ENCODE results near the gene PTBP2. TPM values are rescaled to one million over a fixed set of nuclear protein-coding genes. Genes with fewer than 3 reads are reported as not detected.

PTBP2 gene, protein sequence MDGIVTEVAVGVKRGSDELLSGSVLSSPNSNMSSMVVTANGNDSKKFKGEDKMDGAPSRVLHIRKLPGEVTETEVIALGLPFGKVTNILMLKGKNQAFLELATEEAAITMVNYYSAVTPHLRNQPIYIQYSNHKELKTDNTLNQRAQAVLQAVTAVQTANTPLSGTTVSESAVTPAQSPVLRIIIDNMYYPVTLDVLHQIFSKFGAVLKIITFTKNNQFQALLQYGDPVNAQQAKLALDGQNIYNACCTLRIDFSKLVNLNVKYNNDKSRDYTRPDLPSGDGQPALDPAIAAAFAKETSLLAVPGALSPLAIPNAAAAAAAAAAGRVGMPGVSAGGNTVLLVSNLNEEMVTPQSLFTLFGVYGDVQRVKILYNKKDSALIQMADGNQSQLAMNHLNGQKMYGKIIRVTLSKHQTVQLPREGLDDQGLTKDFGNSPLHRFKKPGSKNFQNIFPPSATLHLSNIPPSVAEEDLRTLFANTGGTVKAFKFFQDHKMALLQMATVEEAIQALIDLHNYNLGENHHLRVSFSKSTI
- polyA plus RNA-seq (ENCODE audit: insufficient read length): 34.0 TPM

DNA sequence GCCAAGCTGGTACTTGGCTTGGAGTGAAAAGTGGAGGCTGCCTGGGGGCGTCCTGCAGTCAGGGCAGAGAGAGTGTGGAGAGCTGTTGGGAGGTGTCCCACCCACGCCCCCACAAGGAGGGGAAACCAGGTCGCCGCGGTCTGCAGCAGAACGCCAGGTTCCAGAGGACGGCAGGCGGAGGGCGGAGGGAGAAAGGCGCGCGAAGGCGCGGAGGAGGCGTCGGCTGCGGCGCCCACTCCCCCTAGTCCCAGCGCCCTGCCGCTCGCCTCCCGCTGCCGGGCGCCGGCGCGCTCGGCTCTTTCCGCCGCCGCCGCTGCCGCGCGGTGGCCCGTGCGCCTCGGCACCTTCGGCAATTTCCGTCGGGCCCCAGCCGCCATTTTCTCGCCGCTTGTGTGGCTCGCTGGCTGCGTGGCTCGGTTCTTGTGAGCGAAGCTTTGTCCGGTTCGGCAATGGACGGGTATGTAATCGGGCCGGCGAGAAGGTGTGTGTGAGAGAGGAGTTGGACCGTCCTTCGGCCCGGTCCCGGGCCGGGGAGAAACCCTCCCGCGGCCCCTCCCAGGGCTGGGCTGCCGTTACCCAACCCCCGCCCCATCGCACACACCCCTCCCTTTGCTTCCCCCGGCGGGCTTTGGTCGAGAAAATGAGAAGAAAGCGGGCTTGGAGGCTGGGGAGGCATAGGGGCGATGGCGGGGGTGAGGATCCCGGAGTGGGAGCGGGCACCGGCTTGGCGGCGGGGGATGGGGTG lies at the start of gene PTBP2:
TSS of gene PTBP2 (plus strand) at position 369 of the 745 bp plus-strand sequence. CDS start at position 450, 81 bp downstream.
- peak; percentile 92 for DNase-seq

DNA sequence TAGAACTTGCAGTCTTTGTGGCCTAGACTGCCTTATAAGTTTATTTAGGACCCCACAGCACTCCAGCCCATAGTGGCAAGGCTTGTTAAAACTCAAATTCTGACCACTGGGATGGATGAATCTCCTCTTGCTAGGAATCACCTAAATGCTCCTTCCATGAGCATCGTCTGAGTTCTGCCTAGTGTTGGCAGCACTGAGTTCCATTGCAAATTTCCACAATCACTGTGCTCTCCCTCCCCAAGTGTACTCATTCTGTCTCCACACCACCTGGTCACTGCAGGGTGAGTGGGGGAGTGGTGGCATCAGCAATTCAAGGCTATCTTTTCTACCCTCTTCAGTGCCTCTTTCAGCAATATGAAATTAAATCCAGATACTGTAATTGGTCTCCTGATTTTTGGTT lies 46.7 kb upstream of the PTBP2 start:
- no peak for DNase-seq

- no peak for DNase-seq
These were observed 39.5 kb upstream of the PTBP2 start for GRCh38 chr1:96682056-96682455.

- DNase-seq: no peak
These were observed 37.7 kb upstream of the PTBP2 start for GRCh38 chr1:96683931-96684330.

GRCh38 chr1:96684744-96685143 lies 36.8 kb upstream of the PTBP2 start:
- DNase-seq: no peak

DNA sequence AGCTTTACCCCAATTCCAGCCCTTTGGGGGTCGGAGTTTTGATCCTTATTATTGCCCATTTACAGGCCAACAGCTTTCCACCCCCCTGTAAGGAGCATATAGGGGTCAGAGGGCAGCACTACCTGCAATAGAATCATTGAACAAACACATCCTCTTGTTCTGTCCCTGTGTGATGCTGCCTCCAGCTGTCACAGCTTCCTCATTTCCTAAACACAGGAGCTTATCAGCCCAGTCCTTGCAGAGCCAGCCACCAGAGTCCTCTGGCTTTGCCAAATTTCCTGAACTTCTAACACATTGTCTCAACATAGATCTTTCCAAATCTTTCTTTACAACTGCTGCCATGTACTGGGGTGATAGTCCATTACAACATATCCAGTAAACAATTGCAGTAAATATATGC lies 32.8 kb upstream of the PTBP2 start:
- DNase-seq: no peak

GRCh38 chr1:96695954-96696353 lies 25.6 kb upstream of the PTBP2 start:
- DNase-seq: no peak

DNA sequence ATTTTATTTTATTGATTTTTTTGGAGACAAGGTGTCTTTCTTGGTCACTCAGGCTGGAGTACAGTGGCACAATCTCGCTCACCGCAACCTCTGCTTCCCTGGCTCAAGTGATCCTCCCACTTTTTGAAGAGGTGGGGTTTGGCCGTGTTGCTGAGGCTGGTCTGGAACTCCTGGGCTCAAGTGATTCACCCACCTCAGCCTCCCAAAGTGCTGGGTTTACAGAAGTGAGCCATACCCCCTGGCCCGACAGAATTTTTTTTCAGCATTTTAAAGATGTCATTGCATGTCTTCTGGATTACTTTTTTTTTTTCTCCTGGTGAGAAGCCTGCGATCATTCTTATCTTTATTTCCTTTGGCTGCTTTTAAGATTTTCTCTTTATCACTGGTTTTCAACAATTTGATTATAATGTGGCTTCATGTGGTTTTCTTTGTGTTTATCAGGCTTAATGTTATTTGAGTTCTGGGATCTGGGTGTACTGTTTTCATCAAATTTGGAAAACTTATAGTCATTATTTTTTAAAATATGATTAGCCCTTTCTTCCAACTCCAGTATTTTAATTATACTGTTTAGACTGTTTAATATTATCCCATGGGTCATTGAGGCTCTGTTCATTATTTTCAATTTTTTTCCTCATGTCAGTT lies 23.1 kb upstream of the PTBP2 start:
- no peak for DNase-seq

- no peak for DNase-seq
These were observed 18.4 kb upstream of the PTBP2 start for GRCh38 chr1:96703186-96703585.

GRCh38 chr1:96707023-96707422 lies 14.6 kb upstream of the PTBP2 start:
- DNase-seq: no peak

GRCh38 chr1:96708482-96708881 lies 13.1 kb upstream of the PTBP2 start:
- no peak for DNase-seq

DNA sequence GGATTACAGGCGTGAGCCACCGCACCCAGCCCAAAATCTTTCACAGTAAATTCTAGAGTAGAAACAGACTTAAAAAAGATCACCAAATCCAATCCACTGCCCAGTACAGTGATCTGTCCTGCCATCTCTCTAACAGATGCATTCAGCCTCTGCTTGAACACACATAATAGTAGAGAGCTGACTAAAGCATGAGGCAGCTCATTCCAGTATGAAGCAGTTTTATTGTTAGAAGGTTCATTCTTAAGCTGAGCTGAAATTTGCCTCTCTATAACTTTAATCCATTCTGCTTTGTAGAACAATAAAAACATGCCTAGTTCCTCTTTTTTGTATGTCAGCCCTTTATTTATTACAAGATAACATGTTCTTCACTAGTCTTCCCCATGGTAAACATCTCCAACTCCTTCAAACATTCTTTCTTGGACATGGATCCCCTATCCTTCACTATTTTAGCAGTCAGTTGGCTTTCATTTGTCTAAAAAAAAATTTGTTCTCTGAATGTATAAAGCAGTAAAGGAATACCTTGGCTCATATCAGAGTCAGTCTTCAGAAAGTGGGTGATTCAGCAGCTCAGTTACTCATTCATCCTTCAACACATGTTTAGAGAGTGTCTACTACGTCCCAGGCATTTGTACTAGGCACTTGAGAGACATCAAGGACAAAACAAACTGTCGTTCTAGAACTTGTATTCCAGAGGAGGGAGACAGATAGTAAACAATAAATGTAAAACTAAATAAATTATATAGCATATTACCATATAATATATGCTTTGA lies 10.7 kb upstream of the PTBP2 start:
- DNase-seq: no peak

GRCh38 chr1:96713649-96714048 lies 7.9 kb upstream of the PTBP2 start:
- DNase-seq: no peak

DNA sequence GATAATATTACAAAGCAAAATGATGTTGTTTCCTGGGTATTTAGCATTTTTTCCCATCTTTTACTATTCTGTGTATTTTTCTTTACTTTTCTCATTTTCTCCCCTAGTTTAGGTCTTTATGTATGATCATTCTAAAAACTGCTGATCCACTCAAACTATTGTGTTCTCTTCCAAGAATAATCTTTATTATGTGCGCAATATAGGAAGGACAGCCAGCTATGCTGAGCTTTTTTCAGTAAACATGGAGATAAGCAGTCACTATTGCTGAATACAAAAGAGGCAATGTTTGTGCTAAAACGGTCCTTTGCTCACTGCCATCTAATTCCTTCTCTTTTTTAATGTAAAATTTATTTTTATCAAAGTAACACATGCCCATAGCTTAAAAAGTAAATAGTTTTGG lies 6.7 kb upstream of the PTBP2 start:
- no peak for DNase-seq

DNA sequence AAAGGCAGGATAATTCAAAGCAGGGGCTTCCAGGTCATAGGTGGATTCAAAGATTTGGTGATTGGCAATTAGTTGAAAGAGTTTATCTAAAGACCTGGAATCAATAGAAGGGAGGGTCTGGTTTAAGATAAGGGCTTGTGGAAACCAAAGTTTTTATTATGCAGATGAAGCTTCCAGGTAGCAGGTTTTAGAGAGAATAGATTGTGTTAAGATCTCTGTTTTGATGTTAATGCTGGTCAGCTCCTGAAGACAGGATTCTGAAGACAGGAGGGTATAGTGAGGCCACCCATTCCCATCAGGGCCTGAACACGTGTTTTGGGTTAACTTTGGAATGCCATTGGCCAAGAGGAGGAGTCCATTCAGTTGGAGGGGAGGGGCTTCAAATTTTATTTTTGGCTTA lies 6.1 kb upstream of the PTBP2 start:
- DNase-seq: no peak

DNA sequence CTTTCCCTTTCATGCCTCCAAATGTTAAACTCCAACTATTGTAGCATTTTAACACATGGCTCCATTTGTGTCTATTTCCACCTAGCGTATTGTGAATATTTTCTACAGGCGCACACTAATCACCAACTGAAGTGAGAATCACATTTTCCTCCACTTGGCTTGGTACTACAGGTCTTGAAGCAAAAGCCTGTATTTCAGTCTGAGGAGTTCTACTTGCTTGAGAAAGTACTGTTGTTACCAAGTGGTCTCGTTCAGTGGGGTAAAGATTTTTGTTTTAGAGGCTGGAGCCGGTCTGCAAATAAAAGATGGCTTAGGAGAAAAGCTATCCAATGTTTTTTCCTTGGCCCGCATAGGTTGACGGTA lies 550 bp upstream of the PTBP2 start:
- DNase-seq: no peak

- DNase-seq: peak; percentile 73
These were observed 758 bp downstream of the PTBP2 start for GRCh38 chr1:96722161-96722922.

DNA sequence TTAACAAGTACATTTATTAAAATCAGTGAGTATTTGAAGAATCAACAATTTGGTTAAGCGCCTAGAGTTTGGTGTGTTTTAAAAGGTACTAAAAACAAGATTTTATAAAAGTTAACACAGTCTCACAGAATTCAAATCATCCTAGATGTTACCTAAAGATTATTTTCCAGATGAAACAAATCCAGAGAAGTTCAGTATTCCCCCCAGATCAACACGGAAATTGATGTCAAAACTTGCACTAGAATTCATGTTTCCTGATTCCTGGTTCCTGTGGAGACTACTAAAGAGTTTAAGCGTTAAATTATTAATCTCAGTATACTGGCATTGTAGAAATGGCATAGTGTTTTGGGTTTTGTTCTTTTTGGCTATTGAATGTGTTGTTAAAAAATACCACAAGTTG lies 1.4 kb downstream of the PTBP2 start:
- no peak for DNase-seq

- DNase-seq: peak; percentile 63
These were observed 1.8 kb downstream of the PTBP2 start for GRCh38 chr1:96723377-96723776.

DNA sequence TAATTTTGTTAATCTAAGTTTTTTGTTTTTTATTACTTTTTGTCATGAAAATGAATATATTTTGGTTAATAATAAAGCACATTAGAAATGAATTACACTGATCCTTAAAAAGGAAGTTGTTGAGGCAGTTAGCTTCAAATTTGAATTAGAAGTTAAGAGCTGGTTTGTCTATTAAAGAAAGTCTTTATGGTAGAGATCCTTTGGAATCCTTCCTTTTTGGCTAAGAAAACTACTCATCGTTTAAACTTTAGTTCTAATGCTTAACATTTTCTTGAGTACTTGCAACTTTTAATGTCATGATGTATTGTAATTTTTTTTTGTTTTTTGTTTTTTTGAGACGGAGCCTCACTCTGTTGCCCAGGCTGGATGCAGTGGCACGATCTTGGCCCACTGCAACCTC lies 2.4 kb downstream of the PTBP2 start:
- DNase-seq: no peak

DNA sequence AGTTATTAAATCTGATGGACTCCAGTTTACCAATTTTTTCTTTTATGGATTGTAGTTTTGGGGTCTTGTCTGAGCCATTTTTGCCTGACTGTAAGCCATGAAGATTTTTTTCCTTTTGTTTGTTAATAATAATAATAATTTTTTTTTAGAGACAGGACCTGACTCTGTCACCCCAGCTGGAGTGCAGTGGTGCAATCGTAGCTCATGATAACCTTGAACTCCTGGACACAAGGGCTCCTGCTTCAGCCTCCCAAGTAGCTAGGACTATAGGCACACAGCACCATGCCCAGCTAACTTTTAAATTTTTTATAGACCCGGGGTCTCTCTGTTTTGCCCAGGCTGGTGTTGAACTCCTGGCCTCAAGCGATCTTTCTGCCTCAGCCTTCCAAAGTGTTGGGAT lies 6.3 kb downstream of the PTBP2 start:
- no peak for DNase-seq
